Hematopoietic multipotent progenitor cell treated with erythropoietin and hydrocortisone succinate and interleukin-3 and kit ligand, for 8 days (in vitro differentiated cells): ENCODE data around the gene HBG2.
"Not testable (repeated sequence)": the region's sequence is repeated elsewhere in the genome, so short reads cannot be mapped to it uniquely, and the experiment has no call there.

Experiments used
- DNase-seq: peaks from one replicate; pipeline ENCODE4 v3.0.0-alpha.2; 2015

The HBG2 gene

DNA sequence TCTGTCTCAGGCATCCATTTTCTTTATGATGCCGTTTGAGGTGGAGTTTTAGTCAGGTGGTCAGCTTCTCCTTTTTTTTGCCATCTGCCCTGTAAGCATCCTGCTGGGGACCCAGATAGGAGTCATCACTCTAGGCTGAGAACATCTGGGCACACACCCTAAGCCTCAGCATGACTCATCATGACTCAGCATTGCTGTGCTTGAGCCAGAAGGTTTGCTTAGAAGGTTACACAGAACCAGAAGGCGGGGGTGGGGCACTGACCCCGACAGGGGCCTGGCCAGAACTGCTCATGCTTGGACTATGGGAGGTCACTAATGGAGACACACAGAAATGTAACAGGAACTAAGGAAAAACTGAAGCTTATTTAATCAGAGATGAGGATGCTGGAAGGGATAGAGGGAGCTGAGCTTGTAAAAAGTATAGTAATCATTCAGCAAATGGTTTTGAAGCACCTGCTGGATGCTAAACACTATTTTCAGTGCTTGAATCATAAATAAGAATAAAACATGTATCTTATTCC is 26.1 kb upstream of the HBG2 start:
- peak; percentile 100 for DNase-seq

DNA sequence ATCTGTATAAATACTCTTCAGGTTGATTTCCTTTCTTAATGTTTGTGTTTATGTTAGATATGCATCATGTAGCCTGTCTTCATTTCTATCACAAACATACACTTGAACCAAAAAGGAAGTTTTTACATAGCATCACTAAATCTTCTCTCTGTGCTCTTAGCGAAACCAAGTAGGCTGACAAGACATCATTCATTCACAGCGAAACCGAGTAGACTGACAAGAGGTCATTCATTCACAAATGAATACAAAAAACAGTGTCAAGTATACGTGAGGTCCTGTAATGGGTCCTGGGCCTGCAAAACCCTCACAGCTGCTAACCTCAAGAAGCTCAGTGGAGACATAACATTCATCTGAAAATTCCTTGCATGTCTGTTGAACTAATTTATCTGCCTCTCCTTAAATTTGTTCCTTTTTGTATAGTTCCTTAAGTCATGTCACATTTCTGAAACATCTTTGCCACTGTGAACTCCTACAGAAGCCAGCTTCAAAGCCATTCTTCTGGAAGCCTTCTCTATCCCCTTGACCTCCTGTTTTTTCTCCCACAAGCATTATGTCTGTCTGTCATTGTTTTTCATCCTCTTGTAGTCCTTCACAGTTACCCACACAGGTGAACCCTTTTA is 25.0 kb upstream of the HBG2 start:
- DNase-seq: no peak

DNA sequence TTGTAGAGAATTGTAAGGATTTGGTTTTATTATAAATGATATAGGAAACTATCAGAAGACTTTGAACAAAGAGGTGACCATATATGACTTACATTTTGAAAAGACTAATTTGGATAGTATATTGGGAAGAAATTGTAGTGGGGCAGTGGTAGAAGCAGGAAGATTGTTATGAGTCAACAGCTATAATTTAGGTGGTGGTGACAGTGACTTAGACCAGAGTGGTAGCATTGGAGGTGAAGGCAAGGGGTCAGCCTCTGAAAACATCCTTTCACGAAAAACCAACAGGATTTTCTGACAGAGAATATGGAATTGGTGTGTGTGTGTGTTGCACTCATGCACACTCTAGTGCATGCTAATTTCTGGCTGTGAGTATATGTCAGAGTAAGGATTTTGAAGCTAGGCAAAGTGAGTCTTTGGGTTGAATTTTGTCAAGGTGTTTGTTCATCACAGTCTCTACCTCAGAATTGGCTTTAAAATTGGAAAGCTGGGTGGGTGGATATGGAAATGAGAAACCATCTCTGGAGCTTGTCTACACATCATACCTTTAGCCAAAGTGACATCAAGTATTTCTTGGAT is 23.3 kb upstream of the HBG2 start:
- peak; percentile 18 for DNase-seq

DNA sequence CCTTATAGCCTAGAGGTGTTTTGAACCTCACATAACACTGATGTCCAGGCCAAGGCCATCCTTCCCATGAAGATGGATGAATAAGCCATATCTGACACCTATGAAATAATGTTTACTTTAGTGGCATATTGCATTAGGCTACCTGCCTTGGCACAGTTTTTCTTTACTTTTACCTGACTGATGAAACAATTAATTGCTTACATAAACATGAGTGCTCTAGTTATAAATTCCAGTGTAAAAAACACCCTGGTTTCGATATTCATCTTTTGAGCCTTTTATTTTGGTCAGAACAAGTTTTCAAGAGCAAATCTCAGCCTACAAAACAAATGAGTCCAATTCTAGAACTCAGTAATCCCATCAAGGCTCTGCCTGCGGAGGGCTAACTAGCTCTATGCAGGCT is 22.1 kb upstream of the HBG2 start:
- DNase-seq: peak; percentile 24

DNA sequence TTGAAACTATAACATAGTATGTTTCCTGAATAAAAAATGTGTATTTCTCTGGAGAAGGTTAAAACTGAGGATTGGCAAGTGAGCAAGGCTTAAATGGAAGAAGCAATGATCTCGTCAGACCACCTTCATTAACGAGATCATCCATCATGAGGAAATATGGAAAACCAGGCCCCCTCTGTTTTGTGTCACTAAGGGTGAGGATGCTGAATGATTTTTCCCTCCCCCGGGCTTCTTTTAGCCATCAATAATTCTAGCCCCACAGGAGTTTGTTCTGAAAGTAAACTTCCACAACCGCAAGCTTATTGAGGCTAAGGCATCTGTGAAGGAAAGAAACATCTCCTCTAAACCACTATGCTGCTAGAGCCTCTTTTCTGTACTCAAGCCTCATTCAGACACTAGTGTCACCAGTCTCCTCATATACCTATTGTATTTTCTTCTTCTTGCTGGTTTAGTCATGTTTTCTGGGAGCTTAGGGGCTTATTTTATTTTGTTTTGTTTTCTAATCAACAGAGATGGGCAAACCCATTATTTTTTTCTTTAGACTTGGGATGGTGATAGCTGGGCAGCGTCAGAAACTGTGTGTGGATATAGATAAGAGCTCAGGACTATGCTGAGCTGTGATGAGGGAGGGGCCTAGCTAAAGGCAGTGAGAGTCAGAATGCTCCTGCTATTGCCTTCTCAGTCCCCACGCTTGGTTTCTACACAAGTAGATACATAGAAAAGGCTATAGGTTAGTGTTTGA is 21.0 kb upstream of the HBG2 start:
- DNase-seq: peak; percentile 99

DNA sequence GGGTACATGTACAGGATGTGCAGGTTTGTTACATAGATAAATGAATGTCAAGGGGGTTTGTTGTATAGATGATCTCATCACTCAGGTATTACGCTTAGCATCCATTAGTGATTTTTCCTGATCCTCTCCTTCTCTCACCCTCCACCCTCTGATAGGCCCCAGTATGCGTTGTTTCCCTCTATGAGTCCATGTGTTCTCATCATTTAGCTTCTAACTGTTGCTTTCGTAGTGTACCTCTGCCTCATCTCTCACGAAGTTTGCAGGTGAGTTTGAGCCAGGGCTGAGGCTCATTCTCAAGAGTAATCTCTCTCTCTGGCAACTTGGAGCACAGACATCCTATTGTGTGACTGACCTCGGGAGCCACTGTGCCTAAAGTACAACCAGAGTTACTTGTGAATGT is 19.8 kb upstream of the HBG2 start:
- DNase-seq: peak; percentile 4

DNA sequence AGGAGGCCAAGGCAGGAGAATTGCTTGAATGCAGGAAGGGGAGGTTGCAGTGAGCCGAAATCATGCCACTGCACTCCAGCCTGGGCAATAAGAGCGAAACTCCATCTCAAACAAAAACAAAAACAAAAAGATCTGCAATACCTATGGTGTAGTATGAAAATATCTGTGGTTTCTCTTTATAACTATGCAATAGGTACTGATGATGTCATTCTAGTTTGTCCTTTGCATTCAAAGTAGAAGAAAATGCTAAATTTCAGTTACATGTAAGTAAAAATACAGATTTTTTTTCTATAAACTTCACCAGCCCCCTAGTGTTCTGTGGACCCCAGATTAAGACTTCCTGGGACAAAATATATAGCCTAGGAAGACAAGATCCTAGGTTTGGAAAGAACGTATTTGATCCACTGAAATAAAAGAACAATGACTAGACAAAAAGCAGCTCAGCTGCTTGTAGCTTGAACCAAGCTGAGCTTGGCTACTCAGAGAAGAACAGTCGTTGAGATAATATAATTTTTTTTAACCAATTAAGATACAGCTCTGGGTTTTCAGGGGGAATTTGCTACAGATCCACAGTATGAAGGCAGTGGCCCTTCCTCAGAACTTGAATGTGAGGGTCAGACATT is 17.9 kb upstream of the HBG2 start:
- DNase-seq: no peak

DNA sequence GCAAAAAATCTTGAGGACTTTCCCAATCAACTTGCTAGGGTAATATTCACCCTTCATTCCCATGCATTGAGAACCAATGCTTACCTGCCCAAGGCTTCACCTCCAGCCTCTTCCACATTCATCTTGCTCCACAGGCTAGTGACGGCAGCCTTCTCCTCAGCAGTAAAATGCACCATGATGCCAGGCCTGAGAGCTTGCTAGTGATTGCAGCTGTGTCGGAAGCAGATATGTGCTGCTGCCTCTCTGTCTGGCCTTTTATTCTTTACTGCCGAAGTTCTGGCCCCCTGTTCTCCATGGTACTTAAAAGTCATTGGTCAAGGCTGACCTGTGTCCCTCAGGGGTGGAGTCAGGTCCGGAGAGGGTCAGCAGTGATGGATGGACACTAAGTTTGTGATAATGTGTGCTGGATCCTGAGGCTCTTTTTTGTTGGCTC is 15.2 kb upstream of the HBG2 start, which contains the start of gene HBE1:
TSS of gene HBE1 (minus strand) at position 231 of the 433 bp plus-strand sequence. CDS start at position 176, 55 bp downstream.
- DNase-seq: no peak

DNA sequence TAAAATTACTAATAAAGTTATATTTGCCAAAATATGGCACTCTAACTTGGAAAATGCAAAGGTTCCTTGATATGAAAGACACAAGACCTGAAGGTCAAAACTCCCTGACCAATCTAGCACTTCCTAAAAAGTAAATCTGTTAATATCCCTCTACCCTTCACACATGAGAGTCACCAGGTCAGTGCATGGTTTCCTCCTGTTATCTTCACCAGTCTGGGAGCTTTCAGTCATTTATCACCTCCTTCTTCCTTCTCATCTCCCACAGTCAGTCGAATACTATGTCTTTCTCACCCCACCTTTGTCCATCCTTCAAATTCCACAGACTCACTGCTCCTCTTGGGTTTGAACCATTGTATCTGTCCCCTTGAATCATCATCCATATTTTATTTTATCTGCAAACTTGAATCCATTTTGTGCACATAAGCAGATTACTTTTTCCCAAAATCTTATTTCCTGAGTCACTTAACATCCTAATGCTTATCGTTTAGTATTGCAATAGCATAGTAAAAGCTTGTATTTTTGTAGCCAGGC is 12.5 kb upstream of the HBG2 start:
- no peak for DNase-seq

DNA sequence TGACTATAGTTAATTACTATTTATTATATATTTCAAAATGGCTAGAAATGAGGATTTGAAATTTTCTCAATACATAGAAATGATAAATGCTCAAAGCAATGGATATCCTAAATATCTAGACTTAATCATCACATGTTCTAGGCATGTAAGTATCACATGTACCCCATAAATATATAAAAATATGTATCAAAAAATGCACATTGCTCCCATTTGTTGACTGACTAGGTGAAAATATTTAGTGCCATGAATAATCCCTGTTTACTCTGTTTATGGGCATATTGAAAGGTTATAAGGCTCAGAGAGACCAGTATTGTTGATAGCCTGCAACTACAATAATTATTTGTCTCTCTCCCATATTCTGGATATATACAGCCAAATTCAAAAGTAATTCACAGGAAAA is 12.0 kb upstream of the HBG2 start:
- no peak for DNase-seq

DNA sequence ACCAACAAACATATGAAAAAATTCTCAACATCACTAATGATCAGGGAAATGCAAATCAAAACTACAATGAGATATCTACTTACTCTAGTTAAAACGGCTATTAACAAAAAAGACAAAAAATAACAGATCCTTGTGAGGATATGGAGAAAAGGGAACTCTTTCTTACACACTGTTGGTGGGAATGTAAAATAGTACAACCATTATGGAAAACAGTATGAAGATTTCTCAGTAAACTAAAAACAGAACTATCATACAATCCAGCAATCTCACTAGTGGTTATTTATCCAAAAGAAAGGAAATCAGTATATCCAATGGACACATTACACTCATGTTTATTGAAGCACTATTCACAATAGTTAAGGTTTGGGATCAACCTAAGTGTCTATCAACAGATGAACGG is 11.3 kb upstream of the HBG2 start:
- DNase-seq: no peak

DNA sequence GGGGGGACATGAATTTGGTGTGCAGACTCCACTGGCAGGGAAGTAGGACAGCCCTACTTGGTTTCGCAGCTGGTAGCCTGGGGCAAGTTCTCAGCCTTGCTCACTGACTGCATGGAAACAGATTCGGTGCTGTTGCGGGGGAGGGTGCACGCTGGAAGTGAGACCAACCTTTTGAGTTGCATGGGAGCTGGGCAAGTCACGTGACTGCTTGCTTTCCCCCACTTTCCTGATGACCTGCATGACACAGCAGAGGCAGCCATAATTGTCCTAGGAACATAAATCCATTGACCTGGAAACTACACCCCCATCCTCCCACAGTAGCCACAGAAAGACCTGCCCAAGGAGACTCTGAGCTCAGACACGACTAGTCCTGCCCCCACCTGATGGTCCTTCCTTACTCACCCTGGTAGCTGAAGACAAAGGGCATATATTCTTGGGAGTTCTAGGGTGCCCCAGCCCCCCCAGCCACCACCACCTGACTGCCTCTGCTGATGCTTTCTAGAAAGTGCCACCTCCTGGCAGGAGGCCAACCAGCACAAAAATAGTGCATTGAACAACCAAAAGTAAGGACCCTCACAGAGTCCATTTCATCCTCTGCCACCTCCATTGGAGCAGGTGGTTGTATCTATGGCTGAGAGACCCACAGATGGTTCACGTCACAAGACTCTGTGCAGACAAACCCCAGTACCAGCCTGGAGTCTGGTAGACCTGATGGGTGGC is 4.1 kb upstream of the HBG2 start:
- DNase-seq: no peak

DNA sequence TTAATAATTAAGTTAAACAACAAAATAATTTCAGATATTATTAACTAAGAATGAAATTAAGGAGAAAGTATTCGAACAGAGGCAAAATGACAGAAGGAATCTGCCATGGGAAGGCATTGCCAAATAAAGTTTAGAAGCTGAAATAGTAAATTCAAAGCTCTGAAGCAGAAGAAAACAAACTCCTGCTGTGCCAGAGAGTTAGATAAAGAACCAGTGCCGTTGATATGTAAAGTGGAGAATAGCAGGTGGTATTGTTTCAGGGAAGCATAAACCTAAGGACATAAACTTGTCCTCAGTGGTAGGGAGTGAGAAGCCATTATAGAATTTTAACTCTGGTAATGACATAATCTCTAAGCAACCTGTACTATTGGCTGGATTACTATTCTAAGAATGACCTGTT is 2.7 kb upstream of the HBG2 start:
- no peak for DNase-seq

DNA sequence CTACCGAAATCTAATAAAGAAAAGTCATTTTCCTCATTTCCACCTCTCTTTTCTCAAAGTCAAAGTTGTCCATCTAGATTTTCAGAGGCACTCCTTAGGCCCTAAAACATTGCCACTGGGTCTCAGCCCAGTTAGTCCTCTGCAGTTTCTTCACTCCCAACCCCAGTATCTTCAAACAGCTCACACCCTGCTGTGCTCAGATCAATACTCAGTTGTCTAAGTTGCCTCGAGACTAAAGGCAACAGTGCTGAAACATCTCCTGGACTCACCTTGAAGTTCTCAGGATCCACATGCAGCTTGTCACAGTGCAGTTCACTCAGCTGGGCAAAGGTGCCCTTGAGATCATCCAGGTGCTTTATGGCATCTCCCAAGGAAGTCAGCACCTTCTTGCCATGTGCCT is 558 bp downstream of the HBG2 start:
- peak; percentile 38 for DNase-seq

DNA sequence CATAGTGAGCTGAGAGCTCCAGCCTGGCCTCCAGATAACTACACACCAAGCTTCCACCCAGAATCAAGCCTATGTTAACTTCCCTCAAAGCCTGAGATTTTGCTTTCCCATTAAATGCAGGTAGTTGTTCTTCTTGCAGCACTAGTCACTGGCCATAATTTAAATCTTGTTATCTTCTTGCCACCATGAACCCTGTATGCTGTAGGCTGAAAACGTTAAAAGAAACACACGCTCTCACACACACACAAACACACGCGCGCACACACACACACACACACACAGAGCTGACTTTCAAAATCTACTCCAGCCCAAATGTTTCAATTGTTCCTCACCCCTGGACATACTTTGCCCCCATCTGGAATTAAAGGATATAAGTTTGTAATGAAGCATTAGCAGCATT is 1.1 kb downstream of the HBG2 start:
- not testable (repeated sequence) for DNase-seq

DNA sequence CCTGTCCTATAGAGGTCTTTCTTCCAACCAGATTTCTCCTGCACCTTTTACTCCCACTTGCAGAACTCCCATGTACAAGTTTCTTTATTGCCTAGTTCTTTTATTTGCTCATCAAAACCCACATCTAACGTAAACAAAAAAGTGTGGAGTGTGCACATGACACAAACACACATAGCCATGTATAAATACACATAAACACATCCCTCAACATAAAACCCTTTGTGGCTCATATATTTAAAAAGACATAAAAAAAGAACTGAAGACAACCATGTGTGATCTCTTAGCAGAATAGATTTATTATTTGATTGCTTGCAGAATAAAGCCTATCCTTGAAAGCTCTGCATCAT is 1.7 kb downstream of the HBG2 start:
- DNase-seq: no peak

DNA sequence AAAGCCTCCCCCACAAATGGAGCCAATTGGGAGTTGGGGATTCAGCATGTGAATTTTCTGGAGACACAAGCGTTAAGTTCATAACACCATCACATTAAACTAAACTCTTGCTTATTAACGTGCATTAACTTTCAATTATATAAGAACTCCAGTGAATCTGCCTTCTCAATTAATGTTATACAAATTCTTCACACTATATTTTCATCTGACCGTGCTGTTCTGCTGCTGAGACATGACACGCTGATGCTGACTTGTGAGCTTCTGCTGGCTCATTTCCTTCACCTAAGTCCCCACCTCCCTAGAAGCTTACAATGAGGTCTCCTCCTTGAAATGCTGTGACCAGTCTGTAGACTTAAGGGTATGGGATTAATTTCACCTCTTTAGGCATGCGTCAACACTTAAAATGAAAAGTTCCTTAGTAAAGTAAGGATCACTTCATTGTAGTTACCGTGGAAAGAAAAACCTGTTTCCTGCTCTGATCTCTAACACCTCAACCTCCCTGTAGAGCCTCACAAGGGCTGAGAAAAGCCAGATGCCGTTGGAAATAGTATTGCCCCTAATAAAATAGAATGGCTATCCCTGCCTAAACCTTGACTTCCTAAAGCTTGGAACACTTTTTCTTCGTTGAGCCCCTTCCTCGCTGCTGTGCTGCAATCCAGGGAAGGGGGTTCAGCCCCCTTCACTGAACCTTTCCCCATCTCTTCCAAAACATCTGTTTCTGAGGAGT is 2.2 kb downstream of the HBG2 start:
- DNase-seq: peak; percentile 74

DNA sequence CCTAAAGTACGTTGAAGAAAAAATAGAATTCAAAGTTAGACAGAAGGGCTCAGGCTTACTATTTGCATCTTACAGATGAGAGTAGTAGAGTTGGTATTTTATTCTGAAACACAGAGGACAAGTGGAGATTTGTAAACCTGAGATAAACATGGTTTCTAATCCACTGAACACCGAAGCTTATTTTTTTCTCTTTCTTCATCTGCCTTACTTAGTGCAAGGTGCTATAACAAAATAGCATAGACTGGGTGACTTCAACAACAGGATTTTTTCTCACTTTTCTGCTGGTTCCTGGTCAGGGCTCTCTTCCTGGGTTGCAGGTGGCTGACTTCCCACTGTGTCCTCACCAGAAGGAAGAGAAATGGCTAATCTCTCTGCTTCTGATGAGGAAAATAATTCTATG is 2.8 kb downstream of the HBG2 start:
- DNase-seq: no peak

DNA sequence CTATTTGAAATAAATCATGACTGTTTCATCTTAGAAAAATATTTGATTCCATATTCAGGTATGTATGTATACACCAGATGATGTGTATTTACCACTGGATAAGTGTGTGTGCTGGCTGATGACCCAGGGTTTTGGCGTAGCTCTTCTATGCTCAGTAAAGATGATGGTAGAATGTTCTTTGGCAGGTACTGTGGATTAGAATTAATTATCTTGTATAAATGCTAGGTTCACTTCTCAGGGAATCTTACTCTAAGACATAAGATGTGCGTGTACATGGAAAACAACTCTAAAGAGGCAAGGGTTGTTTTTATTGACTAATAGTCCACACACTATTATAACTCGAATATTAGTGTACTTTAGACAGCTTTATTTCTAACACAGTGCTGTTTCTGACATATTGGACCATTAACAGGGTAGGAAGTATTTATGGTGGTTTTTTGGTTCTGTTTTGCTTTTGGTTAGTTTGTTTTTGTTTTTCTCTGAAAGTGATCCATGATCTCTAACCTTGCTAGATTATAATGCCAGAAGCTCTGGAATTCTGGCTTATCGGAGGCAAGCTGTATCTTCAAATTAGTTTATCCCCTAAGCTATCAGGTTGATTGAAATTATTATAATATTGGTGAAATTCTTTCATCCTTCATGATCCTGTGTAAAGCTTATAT is 3.9 kb downstream of the HBG2 start:
- no peak for DNase-seq

DNA sequence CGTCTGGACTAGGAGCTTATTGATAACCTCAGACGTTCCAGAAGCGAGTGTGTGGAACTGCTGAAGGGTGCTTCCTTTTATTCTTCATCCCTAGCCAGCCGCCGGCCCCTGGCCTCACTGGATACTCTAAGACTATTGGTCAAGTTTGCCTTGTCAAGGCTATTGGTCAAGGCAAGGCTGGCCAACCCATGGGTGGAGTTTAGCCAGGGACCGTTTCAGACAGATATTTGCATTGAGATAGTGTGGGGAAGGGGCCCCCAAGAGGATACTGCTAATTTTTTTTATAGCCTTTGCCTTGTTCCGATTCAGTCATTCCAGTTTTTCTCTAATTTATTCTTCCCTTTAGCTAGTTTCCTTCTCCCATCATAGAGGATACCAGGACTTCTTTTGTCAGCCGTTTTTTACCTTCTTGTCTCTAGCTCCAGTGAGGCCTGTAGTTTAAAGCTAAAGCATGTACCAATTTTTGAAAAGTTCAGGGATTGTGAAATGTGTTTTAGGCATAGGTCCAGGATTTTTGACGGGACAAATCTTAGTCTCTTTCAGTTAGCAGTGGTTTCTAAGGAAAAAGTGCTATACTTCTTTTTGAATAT is 4.7 kb downstream of the HBG2 start, which contains the start of gene HBG1:
TSS of gene HBG1 (minus strand) at position 51 of the 590 bp plus-strand sequence. CDS start 53 bp downstream, outside the sequence.
- not testable (repeated sequence) for DNase-seq

DNA sequence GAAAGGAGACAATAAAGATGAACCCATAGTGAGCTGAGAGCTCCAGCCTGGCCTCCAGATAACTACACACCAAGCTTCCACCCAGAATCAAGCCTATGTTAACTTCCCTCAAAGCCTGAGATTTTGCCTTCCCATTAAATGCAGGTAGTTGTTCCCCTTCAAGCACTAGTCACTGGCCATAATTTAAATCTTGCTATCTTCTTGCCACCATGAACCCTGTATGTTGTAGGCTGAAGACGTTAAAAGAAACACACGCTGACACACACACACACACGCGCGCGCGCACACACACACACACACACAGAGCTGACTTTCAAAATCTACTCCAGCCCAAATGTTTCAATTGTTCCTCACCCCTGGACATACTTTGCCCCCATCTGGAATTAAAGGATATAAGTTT is 6.1 kb downstream of the HBG2 start:
- not testable (repeated sequence) for DNase-seq
